ENCODE results near the gene FAM171A2. TPM values are rescaled to one million over a fixed set of nuclear protein-coding genes. Genes with fewer than 3 reads are reported as not detected.
"Not testable (repeated sequence)": the region's sequence is repeated elsewhere in the genome, so short reads cannot be mapped to it uniquely, and the experiment has no call there.

The FAM171A2 gene
- total RNA-seq, 2 donors from 2014 or later = 45.7 to 51.9 TPM

GRCh38 chr17:44331249-44331760 lies 32.3 kb downstream of the FAM171A2 start:
- no peak overlapping the region for H3K9ac ChIP-seq (ENCODE audit: extremely low read depth, low read length, poor library complexity, severe bottlenecking)
- no peaks in the 10 kb centered on the region for H3K36me3 ChIP-seq (ENCODE audit: control insufficient read depth, insufficient read depth, low read length)
- H3K9me3 ChIP-seq (ENCODE audit: control insufficient read depth, low read length) = no peaks in the 10 kb centered on the region
- no peaks in the 10 kb centered on the region for H3K27me3 ChIP-seq (ENCODE audit: control insufficient read depth, insufficient read depth, low read length, poor library complexity, severe bottlenecking)
- H3K4me3 Mint-ChIP-seq = no peak overlapping the region
- no peaks in the 10 kb centered on the region for H3K36me3 Mint-ChIP-seq (ENCODE audit: low read depth)
- no peaks in the 10 kb centered on the region for H3K4me1 ChIP-seq (ENCODE audit: control insufficient read depth, insufficient read depth, low read length)
- no peaks in the 10 kb centered on the region for H3K4me1 Mint-ChIP-seq
- 0 to 25% methylated on average over 4 to 7 of the region's 7 CpGs for WGBS, 2 experiments (ENCODE audit: insufficient coverage in 1 of 2, insufficient read length in 1 of 2)
- peak; percentile 87 for TF ChIP-seq CTCF (conservative IDR thresholded peaks at IDR 0.05)
- H3K9me3 Mint-ChIP-seq = no peaks in the 10 kb centered on the region
- H3K4me3 ChIP-seq (ENCODE audit: low read length) = no peak overlapping the region
- no peaks in the 10 kb centered on the region for H3K27me3 Mint-ChIP-seq (ENCODE audit: insufficient read depth)
- no peak overlapping the region for H3K27ac ChIP-seq (ENCODE audit: low read depth, low read length)
- DNase-seq = peak; percentile 93
- no peak overlapping the region for H3K27ac Mint-ChIP-seq

- not testable (repeated sequence) for H3K4me1 ChIP-seq (ENCODE audit: control insufficient read depth, insufficient read depth, low read length); H3K9me3 Mint-ChIP-seq; H3K36me3 ChIP-seq (ENCODE audit: control insufficient read depth, insufficient read depth, low read length); H3K27ac Mint-ChIP-seq; H3K4me3 ChIP-seq (ENCODE audit: low read length); H3K27me3 Mint-ChIP-seq (ENCODE audit: insufficient read depth); H3K27me3 ChIP-seq (ENCODE audit: control insufficient read depth, insufficient read depth, low read length, poor library complexity, severe bottlenecking); H3K4me1 Mint-ChIP-seq; H3K4me3 Mint-ChIP-seq; H3K27ac ChIP-seq (ENCODE audit: low read depth, low read length); H3K36me3 Mint-ChIP-seq (ENCODE audit: low read depth); DNase-seq; H3K9ac ChIP-seq (ENCODE audit: extremely low read depth, low read length, poor library complexity, severe bottlenecking); H3K9me3 ChIP-seq (ENCODE audit: control insufficient read depth, low read length)
- 91 to 100% methylated on average over 2 to 5 of the region's 5 CpGs for WGBS, 2 experiments (ENCODE audit: insufficient coverage in 1 of 2, insufficient read length in 1 of 2)
These were observed 33.4 kb downstream of the FAM171A2 start for GRCh38 chr17:44330263-44330662.

GRCh38 chr17:44329516-44329915 lies 34.1 kb downstream of the FAM171A2 start:
- not testable (repeated sequence) for H3K9me3 Mint-ChIP-seq; H3K27ac Mint-ChIP-seq; H3K36me3 Mint-ChIP-seq (ENCODE audit: low read depth); H3K4me3 Mint-ChIP-seq; H3K9ac ChIP-seq (ENCODE audit: extremely low read depth, low read length, poor library complexity, severe bottlenecking); H3K27me3 Mint-ChIP-seq (ENCODE audit: insufficient read depth); H3K9me3 ChIP-seq (ENCODE audit: control insufficient read depth, low read length); H3K4me3 ChIP-seq (ENCODE audit: low read length); H3K27ac ChIP-seq (ENCODE audit: low read depth, low read length); DNase-seq; H3K4me1 Mint-ChIP-seq; H3K36me3 ChIP-seq (ENCODE audit: control insufficient read depth, insufficient read depth, low read length); H3K4me1 ChIP-seq (ENCODE audit: control insufficient read depth, insufficient read depth, low read length); H3K27me3 ChIP-seq (ENCODE audit: control insufficient read depth, insufficient read depth, low read length, poor library complexity, severe bottlenecking)
- whole genome bisulfite sequencing, 2 experiments (ENCODE audit: insufficient coverage in 1 of 2, insufficient read length in 1 of 2) = 91 to 97% methylated on average over 4 to 5 of the region's 7 CpGs

GRCh38 chr17:44327715-44328449 lies 35.8 kb downstream of the FAM171A2 start:
- Histone ChIP-seq H3K36me3 (ENCODE audit: control insufficient read depth, insufficient read depth, low read length) (no peaks in the 10 kb centered on the region), H3K9me3 (ENCODE audit: control insufficient read depth, low read length) (no peaks in the 10 kb centered on the region), H3K4me1 (ENCODE audit: control insufficient read depth, insufficient read depth, low read length) (no peaks in the 10 kb centered on the region), H3K9ac (ENCODE audit: extremely low read depth, low read length, poor library complexity, severe bottlenecking) (no peak overlapping the region), H3K27ac (ENCODE audit: low read depth, low read length) (no peak overlapping the region), H3K27me3 (ENCODE audit: control insufficient read depth, insufficient read depth, low read length, poor library complexity, severe bottlenecking) (no peaks in the 10 kb centered on the region), H3K4me3 (ENCODE audit: low read length) (no peak overlapping the region)
- WGBS, 2 experiments (ENCODE audit: insufficient coverage in 1 of 2, insufficient read length in 1 of 2) = 94% methylated on average over 2 to 7 of the region's 7 CpGs
- no peak overlapping the region for H3K4me3 Mint-ChIP-seq
- H3K4me1 Mint-ChIP-seq = no peaks in the 10 kb centered on the region
- no peaks in the 10 kb centered on the region for H3K9me3 Mint-ChIP-seq
- H3K36me3 Mint-ChIP-seq (ENCODE audit: low read depth) = peaks cover 1% of the 10 kb centered on the region
- no peaks in the 10 kb centered on the region for H3K27me3 Mint-ChIP-seq (ENCODE audit: insufficient read depth)
- TF ChIP-seq CTCF (conservative IDR thresholded peaks at IDR 0.05) = no peak
- H3K27ac Mint-ChIP-seq = no peak overlapping the region
- no peak for DNase-seq

All from endodermal cell (in vitro differentiated cells).